Panc1 (cell line): Measurements from ENCODE around the gene RNF214.
"Not testable (repeated sequence)": the region's sequence is repeated elsewhere in the genome, so short reads cannot be mapped to it uniquely, and the experiment has no call there.

Source experiments
- POLR2AphosphoS5 ChIP-seq: IDR thresholded peaks from 2 replicates; pipeline ENCODE4 v1.6.1; 2012; ENCODE audit warnings: mild to moderate bottlenecking, low read depth, low read length, moderate library complexity
- REST ChIP-seq, 2 experiments: IDR thresholded peaks; 2 replicates each; pipeline ENCODE4 v1.6.1; 2011 to 2012; ENCODE audit warnings: low read depth in 2 of 2, control low read depth in 1 of 2, low read length in 1 of 2, mild to moderate bottlenecking in 1 of 2, moderate library complexity in 1 of 2; ENCODE audit not compliant: insufficient read depth in 1 of 2
- TCF7L2 ChIP-seq: IDR thresholded peaks from 2 replicates; pipeline ENCODE4 v1.6.1; 2011; ENCODE audit warnings: mild to moderate bottlenecking, low read depth, low read length, inconsistent platforms
- TF ChIP-seq, protein P1 (sequence below): fragments of 450-650 bp; IDR thresholded peaks from 2 replicates; pipeline ENCODE4 v1.5.1; 2017; ENCODE audit warnings: mild to moderate bottlenecking

DNA sequence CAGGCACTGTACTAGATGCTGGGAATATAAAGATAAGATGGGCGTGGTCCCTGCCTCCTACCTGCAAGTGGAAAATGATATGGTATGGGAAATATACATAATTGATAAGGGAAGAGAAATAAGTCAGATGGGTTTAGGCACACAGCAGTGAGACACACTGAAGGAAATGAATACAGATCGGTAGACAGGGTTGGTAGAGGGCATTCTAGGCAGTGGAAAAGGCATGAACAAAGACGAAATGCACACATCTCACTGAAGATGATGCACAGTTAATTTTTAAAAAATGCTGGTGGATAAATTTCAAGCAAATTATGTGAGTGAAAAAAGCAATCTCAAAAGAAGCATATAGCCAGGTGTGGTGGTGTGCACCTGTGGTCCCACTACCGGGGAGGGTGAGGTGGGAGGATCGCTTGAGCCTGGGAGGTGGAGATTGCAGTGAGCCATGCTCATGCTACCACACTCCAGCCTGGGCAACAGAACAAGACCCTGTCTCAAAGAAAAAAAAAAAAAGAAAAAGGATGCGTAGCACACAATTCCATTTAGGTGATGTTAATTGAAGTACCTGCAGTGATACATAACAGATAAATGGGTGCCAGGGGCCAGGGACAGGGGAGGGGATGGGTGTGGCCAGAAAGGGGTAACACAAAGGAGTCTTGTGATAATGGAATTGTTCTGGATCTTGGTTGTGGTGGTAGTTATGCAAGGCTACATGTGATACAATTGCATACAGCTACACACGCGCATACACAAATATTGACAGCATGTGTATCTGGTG is 22.9 kb upstream of the RNF214 start:
- TF ChIP-seq, protein P1, sequence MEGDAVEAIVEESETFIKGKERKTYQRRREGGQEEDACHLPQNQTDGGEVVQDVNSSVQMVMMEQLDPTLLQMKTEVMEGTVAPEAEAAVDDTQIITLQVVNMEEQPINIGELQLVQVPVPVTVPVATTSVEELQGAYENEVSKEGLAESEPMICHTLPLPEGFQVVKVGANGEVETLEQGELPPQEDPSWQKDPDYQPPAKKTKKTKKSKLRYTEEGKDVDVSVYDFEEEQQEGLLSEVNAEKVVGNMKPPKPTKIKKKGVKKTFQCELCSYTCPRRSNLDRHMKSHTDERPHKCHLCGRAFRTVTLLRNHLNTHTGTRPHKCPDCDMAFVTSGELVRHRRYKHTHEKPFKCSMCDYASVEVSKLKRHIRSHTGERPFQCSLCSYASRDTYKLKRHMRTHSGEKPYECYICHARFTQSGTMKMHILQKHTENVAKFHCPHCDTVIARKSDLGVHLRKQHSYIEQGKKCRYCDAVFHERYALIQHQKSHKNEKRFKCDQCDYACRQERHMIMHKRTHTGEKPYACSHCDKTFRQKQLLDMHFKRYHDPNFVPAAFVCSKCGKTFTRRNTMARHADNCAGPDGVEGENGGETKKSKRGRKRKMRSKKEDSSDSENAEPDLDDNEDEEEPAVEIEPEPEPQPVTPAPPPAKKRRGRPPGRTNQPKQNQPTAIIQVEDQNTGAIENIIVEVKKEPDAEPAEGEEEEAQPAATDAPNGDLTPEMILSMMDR, result not testable (repeated sequence)
- not testable (repeated sequence) for TF ChIP-seq POLR2AphosphoS5; REST (IDR thresholded peaks at IDR 0.05; ENCODE audit: insufficient read depth in 1 of 2, low read depth in 2 of 2, low read length in 1 of 2); TCF7L2
